ENCODE data around the gene GOLGA3. TPM values are rescaled to one million over a fixed set of nuclear protein-coding genes. Genes with fewer than 3 reads are reported as not detected.
"Not testable (repeated sequence)": the region's sequence is repeated elsewhere in the genome, so short reads cannot be mapped to it uniquely, and the experiment has no call there.

Gene GOLGA3
- total and polyA plus RNA-seq, 9 of the 15 experiments (the other 6 are each of a cell fraction or from before 2014, with no cell fraction given): 1.9 to 48.1 (median 18.4) TPM

- H3K9ac ChIP-seq (ENCODE audit: insufficient read depth in 1 of 2, low read depth in 2 of 2, low read length in 2 of 2); H3K9me1 ChIP-seq (ENCODE audit: control insufficient read depth, insufficient read depth, low read length); H4K20me1 ChIP-seq (replicated peaks; ENCODE audit: control insufficient read depth, insufficient read depth, low read length); ATAC-seq; H3K27ac ChIP-seq (ENCODE audit: extremely low read depth, low read depth, low read length); H3K4me3 ChIP-seq; H3K4me2 ChIP-seq (ENCODE audit: insufficient read depth, low read length); H3K27me3 ChIP-seq (ENCODE audit: control insufficient read depth in 2 of 2, insufficient read depth in 2 of 2, low read length in 2 of 2); DNase-seq (ENCODE audit: extremely low read depth in 1 of 4, low spot score in 3 of 4); H3K9me3 ChIP-seq (replicated peaks; ENCODE audit: control insufficient read depth, insufficient read depth, low read depth, low read length); H2AFZ ChIP-seq (ENCODE audit: low read depth, low read length); in situ Hi-C loops (cut with MboI); intact Hi-C loops (cut with micrococcal nuclease); POLR2A ChIA-PET; FAIRE-seq; CTCF ChIA-PET (ENCODE audit: low intra/inter-chr PET ratio); BruUV-seq (replicated peaks): not testable (repeated sequence)
- WGBS (ENCODE audit: insufficient coverage, low coverage, missing lambda C conversion rate): 96% methylated on average over 7 of the region's 7 CpGs
- H3K4me1 ChIP-seq (replicated peaks in 1 of 2; ENCODE audit: control insufficient read depth in 2 of 2, insufficient read depth in 2 of 2, low read length in 2 of 2): peaks cover 3 to 13% of the 10 kb centered on the region in 2 experiments; a peak in 3 of 5 replicates
- peaks cover 83% of the 10 kb centered on the region for H3K36me3 ChIP-seq (ENCODE audit: control insufficient read depth, insufficient read depth, low read length)
- peaks cover 56% of the 10 kb centered on the region for H3K79me2 ChIP-seq (ENCODE audit: control insufficient read depth, insufficient read depth, low read length)
These were observed 75.0 kb downstream of the GOLGA3 start for GRCh38 chr12:132753670-132754069.

DNA sequence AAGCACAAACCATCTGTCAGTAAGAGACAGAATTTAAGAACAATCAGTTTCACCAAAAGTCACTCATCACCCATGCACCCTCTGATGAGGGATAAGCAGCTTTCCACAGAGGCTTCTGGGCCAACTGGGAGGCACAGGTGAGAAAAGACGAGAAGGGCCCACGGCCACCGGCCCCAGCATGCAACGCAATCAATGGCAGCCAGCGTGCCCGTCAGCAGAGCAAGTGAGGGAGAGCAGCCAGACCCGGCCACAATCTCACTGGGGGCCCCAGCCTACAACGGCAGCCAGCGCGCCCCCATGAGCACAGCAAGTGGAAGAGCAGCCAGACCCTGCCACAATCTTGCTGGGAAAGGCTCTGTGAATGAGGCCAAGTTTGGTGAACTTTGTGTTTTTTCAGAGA lies 80.3 kb downstream of the GOLGA3 start:
- ChIA-PET CTCF (ENCODE audit: low intra/inter-chr PET ratio) (no interaction called here), POLR2A (no interaction called here)
- Histone ChIP-seq H3K27ac (ENCODE audit: extremely low read depth, low read depth, low read length) (no peak overlapping the region), H2AFZ (ENCODE audit: low read depth, low read length) (no peak overlapping the region), H3K9me3 (replicated peaks; ENCODE audit: control insufficient read depth, insufficient read depth, low read depth, low read length) (no peaks in the 10 kb centered on the region), H3K4me3 (no peak overlapping the region), H4K20me1 (replicated peaks; ENCODE audit: control insufficient read depth, insufficient read depth, low read length) (peaks cover 4% of the 10 kb centered on the region; the same call in 1 of the 2 replicates), H3K27me3 (ENCODE audit: control insufficient read depth in 2 of 2, insufficient read depth in 2 of 2, low read length in 2 of 2) (no peaks in the 10 kb centered on the region), H3K9ac (ENCODE audit: insufficient read depth in 1 of 2, low read depth in 2 of 2, low read length in 2 of 2) (no peak overlapping the region; a peak in 1 of 4 replicates), H3K4me1 (replicated peaks in 1 of 2; ENCODE audit: control insufficient read depth in 2 of 2, insufficient read depth in 2 of 2, low read length in 2 of 2) (no peaks in the 10 kb centered on the region), H3K79me2 (ENCODE audit: control insufficient read depth, insufficient read depth, low read length) (peaks cover 26% of the 10 kb centered on the region), H3K4me2 (ENCODE audit: insufficient read depth, low read length) (no peak overlapping the region), H3K36me3 (ENCODE audit: control insufficient read depth, insufficient read depth, low read length) (peaks cover 90% of the 10 kb centered on the region), H3K9me1 (ENCODE audit: control insufficient read depth, insufficient read depth, low read length) (no peaks in the 10 kb centered on the region)
- no peak for FAIRE-seq
- intact Hi-C loops (cut with micrococcal nuclease) (no loop called here), in situ Hi-C loops (cut with MboI) (no loop called here)
- no TSS peak for BruUV-seq (replicated peaks)
- TF ChIP-seq CTBP1 (IDR thresholded peaks at IDR 0.05; ENCODE audit: borderline replicate concordance) (no peak), POLR2G (IDR thresholded peaks at IDR 0.05; ENCODE audit: low read depth, low read length) (peak; percentile 47; the same call in 1 of the 2 replicates)
- no peak for DNase-seq (ENCODE audit: extremely low read depth in 1 of 4, low spot score in 3 of 4)
- 94% methylated on average over 10 of the region's 10 CpGs for WGBS (ENCODE audit: insufficient coverage, low coverage, missing lambda C conversion rate)
- ATAC-seq: no peak
